Smooth muscle cell (in vitro differentiated cells): ENCODE measurements around the gene PLXNA3. TPM values are rescaled to one million over a fixed set of nuclear protein-coding genes. Genes with fewer than 3 reads are reported as not detected.

Experiments
- DNase-seq: peaks from one replicate; lab custom pipeline; 2025; ENCODE audit not compliant: unreplicated experiment; lab: John Stamatoyannopoulos, UW
- H2AFZ ChIP-seq: fragments of 200-600 bp; sonication (generic); 2 replicates; pipeline ENCODE4 v1.6.0; 2016; ENCODE audit warnings: antibody characterized with exemption, low read depth, mild to moderate bottlenecking
- H3F3A ChIP-seq: fragments of 200-600 bp; sonication (generic); 2 replicates; pipeline ENCODE4 v1.6.0; 2017; ENCODE audit warnings: antibody characterized with exemption, low read depth
- H3K27ac ChIP-seq: fragments of 200-600 bp; sonication (generic); 2 replicates; pipeline ENCODE4 v1.5.1; 2016; ENCODE audit warnings: low read depth, mild to moderate bottlenecking
- H3K27me3 ChIP-seq: fragments of 200-600 bp; sonication (generic); 2 replicates; pipeline ENCODE4 v1.6.1; 2016; ENCODE audit warnings: low read depth, mild to moderate bottlenecking
- H3K36me3 ChIP-seq: fragments of 200-600 bp; sonication (generic); 2 replicates; pipeline ENCODE4 v1.5.1; 2016; ENCODE audit warnings: low read depth
- H3K4me1 ChIP-seq: fragments of 200-600 bp; sonication (generic); 2 replicates; pipeline ENCODE4 v1.5.1; 2016; ENCODE audit warnings: low read depth
- H3K4me2 ChIP-seq: fragments of 200-600 bp; sonication (generic); 2 replicates; pipeline ENCODE4 v1.6.0; 2016; ENCODE audit warnings: mild to moderate bottlenecking
- H3K4me3 ChIP-seq: fragments of 200-600 bp; sonication (generic); 2 replicates; pipeline ENCODE4 v1.5.1; 2016; ENCODE audit warnings: mild to moderate bottlenecking
- H3K79me2 ChIP-seq: fragments of 200-600 bp; sonication (generic); 2 replicates; pipeline ENCODE4 v1.6.0; 2016; ENCODE audit warnings: low read depth, mild to moderate bottlenecking
- H3K9ac ChIP-seq: fragments of 200-600 bp; sonication (generic); 2 replicates; pipeline ENCODE4 v1.6.0; 2016; ENCODE audit warnings: low read depth
- H3K9me3 ChIP-seq: fragments of 200-600 bp; sonication (generic); replicated peaks from 2 replicates; pipeline ENCODE4 v1.5.1; 2016; ENCODE audit warnings: low read depth
- H4K20me1 ChIP-seq: fragments of 200-600 bp; sonication (generic); 2 replicates; pipeline ENCODE4 v1.6.0; 2016; ENCODE audit warnings: low read depth
- CTCF ChIP-seq: fragments of 200-600 bp; sonication (generic); IDR thresholded peaks from 2 replicates; pipeline ENCODE4 v1.5.1; 2017; ENCODE audit warnings: borderline replicate concordance, mild to moderate bottlenecking, antibody characterized with exemption; ENCODE audit not compliant: insufficient read depth, poor library complexity, severe bottlenecking
- WGBS: methylation state at CpG from one replicate; pipeline ENCODE4 v1.1.7; 2016; ENCODE audit warnings: low lambda C conversion rate; 5-methylcytosine and 5-hydroxymethylcytosine counted together
- polyA plus RNA-seq: library from polyadenylated mRNA; unstranded; fragments of >200 nt; fragmentation: Nextera tagmentation; extraction: Ambion mirVana; gene quantifications from 2 replicates; pipeline ENCODE4 v1.2.1, GENCODE V29; 2016
- total RNA-seq: library from RNA; depleted of rRNA; stranded (reverse); fragments of >200 nt; gene quantifications from 2 replicates; pipeline ENCODE4 v1.2.3, GENCODE V29; 2014

Gene PLXNA3
- total and polyA plus RNA-seq, 2 experiments from 2014 or later: 33.6 to 38.2 TPM

DNA sequence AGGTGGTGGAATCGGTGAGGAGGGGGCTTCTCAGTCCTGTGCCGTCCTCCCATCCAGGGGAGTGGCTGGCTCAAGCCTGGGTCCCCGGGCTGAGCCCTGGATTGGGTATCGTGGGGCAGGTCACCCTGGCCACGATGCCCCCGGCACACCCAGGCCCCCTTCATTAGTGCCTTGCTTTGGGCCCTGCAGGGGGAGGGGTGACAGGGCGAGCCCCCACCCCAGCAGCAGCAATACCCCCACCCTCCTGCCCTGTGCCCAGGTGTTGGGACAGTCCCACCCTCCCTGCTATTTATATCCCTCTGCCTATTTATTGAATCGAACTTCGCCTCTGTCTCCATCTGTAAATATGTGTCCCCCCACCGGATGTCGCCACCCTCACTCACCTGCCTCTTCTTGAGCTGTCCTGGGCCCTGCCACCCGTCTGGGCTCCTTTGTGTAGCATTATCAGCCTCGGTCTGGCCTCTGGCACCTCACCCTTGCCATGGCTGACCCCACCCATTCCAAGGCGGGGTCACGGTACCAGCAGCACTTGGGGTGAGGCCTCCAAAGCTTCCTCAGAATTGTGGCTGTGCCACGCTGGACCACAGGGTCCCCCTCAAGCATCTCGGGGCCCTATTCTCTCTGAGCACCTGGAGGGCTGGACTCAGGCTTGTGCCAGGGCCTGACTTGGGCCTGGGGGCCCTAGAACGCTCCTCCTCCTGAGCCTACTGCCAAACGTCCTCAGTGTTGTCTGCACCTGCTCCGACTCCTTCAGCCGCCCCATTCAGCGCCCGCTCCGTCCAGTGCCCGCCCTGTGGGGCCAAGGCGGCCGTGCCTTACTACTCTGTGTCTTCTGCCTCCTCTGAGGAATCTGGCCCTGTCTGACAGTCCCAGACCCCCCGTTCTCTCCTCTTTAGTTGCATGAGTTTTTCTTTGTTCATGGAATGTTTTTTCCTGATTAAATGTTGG lies 14.9 kb downstream of the PLXNA3 start:
- no peak overlapping the region for H3K4me2 ChIP-seq
- WGBS: 87% methylated on average over 26 of the region's 28 CpGs
- DNase-seq: no peak

GRCh38 chrX:154473683-154474082 lies 15.6 kb downstream of the PLXNA3 start:
- Histone ChIP-seq H3K9ac (no peak overlapping the region), H4K20me1 (peaks cover 17% of the 10 kb centered on the region), H3K27ac (no peak overlapping the region), H3K4me3 (no peak overlapping the region), H3K27me3 (no peaks in the 10 kb centered on the region), H3K9me3 (no peaks in the 10 kb centered on the region), H3K79me2 (no peaks in the 10 kb centered on the region), H3K36me3 (no peaks in the 10 kb centered on the region), H2AFZ (no peak overlapping the region), H3K4me2 (no peak overlapping the region), H3K4me1 (no peaks in the 10 kb centered on the region), H3F3A (no peaks in the 10 kb centered on the region)
- 80% methylated on average over 7 of the region's 7 CpGs for WGBS
- TF ChIP-seq CTCF: no peak
- no peak for DNase-seq

More for the DNA sequence above, 14.9 kb downstream of the PLXNA3 start:
- H3F3A ChIP-seq: no peaks in the 10 kb centered on the region
- no peaks in the 10 kb centered on the region for H3K79me2 ChIP-seq
- TF ChIP-seq CTCF: no peak
- H3K36me3 ChIP-seq: no peaks in the 10 kb centered on the region
- no peaks in the 10 kb centered on the region for H3K4me1 ChIP-seq
- H2AFZ ChIP-seq: no peak overlapping the region
- no peaks in the 10 kb centered on the region for H3K27me3 ChIP-seq
- no peak overlapping the region for H3K4me3 ChIP-seq
- no peaks in the 10 kb centered on the region for H3K9me3 ChIP-seq
- no peak overlapping the region for H3K9ac ChIP-seq
- H3K27ac ChIP-seq: no peak overlapping the region
- peaks cover 17% of the 10 kb centered on the region for H4K20me1 ChIP-seq

- Histone ChIP-seq H3K27me3 (no peaks in the 10 kb centered on the region), H3K4me1 (no peaks in the 10 kb centered on the region), H3K4me3 (no peak overlapping the region), H3K9ac (no peak overlapping the region), H3K4me2 (no peak overlapping the region), H3K79me2 (no peaks in the 10 kb centered on the region), H3K36me3 (no peaks in the 10 kb centered on the region), H2AFZ (no peak overlapping the region), H3K9me3 (no peaks in the 10 kb centered on the region), H4K20me1 (no peaks in the 10 kb centered on the region), H3K27ac (no peak overlapping the region), H3F3A (no peaks in the 10 kb centered on the region)
- DNase-seq: no peak
- WGBS: 83% methylated on average over 8 of the region's 8 CpGs
- no peak for TF ChIP-seq CTCF
Measured at GRCh38 chrX:154476821-154477220, 18.7 kb downstream of the PLXNA3 start.
